ENCODE measurements around the gene TMPRSS2. TPM values are rescaled to one million over a fixed set of nuclear protein-coding genes. Genes with fewer than 3 reads are reported as not detected.

TMPRSS2 gene
- total RNA-seq, 4 donors from 2014 or later: 0.19 to 5.0 (median 0.62) TPM; not detected in 1

DNA sequence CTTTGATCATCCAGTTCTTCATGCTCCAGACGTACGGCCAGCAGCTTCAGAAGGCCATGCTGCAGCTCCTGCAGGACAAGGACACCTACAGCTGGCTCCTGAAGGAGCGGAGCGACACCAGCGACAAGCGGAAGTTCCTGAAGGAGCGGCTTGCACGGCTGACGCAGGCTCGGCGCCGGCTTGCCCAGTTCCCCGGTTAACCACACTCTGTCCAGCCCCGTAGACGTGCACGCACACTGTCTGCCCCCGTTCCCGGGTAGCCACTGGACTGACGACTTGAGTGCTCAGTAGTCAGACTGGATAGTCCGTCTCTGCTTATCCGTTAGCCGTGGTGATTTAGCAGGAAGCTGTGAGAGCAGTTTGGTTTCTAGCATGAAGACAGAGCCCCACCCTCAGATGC is 49.4 kb downstream of the TMPRSS2 start:
- no peak for ATAC-seq
- Histone ChIP-seq H3K4me1 (peaks cover 0 to 3% (median 0%) of the 10 kb centered on the region in 3 donors), H3K9me3 (no peaks in the 10 kb centered on the region), H3K4me3 (no peak overlapping the region), H3K27me3 (no peaks in the 10 kb centered on the region), H3K36me3 (peaks cover 0 to 65% of the 10 kb centered on the region in 2 donors), H3K27ac (no peak overlapping the region)
- 87 to 100% methylated on average over 1 to 13 of the region's 22 CpGs for WGBS, 2 donors (ENCODE audit: low coverage in 1 of 2)
- no peak for TF ChIP-seq EP300 (IDR thresholded peaks at IDR 0.05)
- TF ChIP-seq, protein P1, sequence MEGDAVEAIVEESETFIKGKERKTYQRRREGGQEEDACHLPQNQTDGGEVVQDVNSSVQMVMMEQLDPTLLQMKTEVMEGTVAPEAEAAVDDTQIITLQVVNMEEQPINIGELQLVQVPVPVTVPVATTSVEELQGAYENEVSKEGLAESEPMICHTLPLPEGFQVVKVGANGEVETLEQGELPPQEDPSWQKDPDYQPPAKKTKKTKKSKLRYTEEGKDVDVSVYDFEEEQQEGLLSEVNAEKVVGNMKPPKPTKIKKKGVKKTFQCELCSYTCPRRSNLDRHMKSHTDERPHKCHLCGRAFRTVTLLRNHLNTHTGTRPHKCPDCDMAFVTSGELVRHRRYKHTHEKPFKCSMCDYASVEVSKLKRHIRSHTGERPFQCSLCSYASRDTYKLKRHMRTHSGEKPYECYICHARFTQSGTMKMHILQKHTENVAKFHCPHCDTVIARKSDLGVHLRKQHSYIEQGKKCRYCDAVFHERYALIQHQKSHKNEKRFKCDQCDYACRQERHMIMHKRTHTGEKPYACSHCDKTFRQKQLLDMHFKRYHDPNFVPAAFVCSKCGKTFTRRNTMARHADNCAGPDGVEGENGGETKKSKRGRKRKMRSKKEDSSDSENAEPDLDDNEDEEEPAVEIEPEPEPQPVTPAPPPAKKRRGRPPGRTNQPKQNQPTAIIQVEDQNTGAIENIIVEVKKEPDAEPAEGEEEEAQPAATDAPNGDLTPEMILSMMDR (IDR thresholded peaks at IDR 0.05): no peak
- TF ChIP-seq POLR2AphosphoS5 (IDR thresholded peaks at IDR 0.05): no peak
- TF ChIP-seq POLR2A (IDR thresholded peaks at IDR 0.05): no peak

GRCh38 chr21:41458121-41458520 is 49.8 kb downstream of the TMPRSS2 start:
- H3K27me3 ChIP-seq: no peaks in the 10 kb centered on the region
- H3K4me3 ChIP-seq: no peak overlapping the region
- H3K27ac ChIP-seq: no peak overlapping the region
- TF ChIP-seq POLR2AphosphoS5 (IDR thresholded peaks at IDR 0.05) (no peak), POLR2A (IDR thresholded peaks at IDR 0.05) (no peak), EP300 (IDR thresholded peaks at IDR 0.05) (no peak)
- TF ChIP-seq, protein P1 (IDR thresholded peaks at IDR 0.05): no peak
- peaks cover 0 to 3% (median 0%) of the 10 kb centered on the region in 3 donors for H3K4me1 ChIP-seq
- 86 to 96% methylated on average over 3 to 5 of the region's 6 CpGs for WGBS, 2 donors (ENCODE audit: low coverage in 1 of 2)
- no peak for ATAC-seq
- H3K36me3 ChIP-seq: peaks cover 0 to 69% of the 10 kb centered on the region in 2 donors
- H3K9me3 ChIP-seq: no peaks in the 10 kb centered on the region

GRCh38 chr21:41453761-41454160 is 54.2 kb downstream of the TMPRSS2 start:
- Histone ChIP-seq H3K4me3 (no peak overlapping the region), H3K9me3 (no peaks in the 10 kb centered on the region), H3K27ac (no peak overlapping the region), H3K36me3 (peaks cover 0 to 97% of the 10 kb centered on the region in 2 donors), H3K27me3 (no peaks in the 10 kb centered on the region), H3K4me1 (no peaks in the 10 kb centered on the region)
- ATAC-seq: no peak
- no peak for TF ChIP-seq POLR2AphosphoS5 (IDR thresholded peaks at IDR 0.05)
- TF ChIP-seq, protein P1 (IDR thresholded peaks at IDR 0.05): no peak
- no peak for TF ChIP-seq POLR2A (IDR thresholded peaks at IDR 0.05)
- no peak for TF ChIP-seq EP300 (IDR thresholded peaks at IDR 0.05)
- 42 to 96% methylated on average over 3 of the region's 3 CpGs for WGBS, 2 donors (ENCODE audit: low coverage in 1 of 2)

- TF ChIP-seq POLR2A (IDR thresholded peaks at IDR 0.05) (no peak), POLR2AphosphoS5 (IDR thresholded peaks at IDR 0.05) (no peak), EP300 (IDR thresholded peaks at IDR 0.05) (no peak)
- TF ChIP-seq, protein P1 (IDR thresholded peaks at IDR 0.05): no peak
- peaks cover 0 to 97% of the 10 kb centered on the region in 2 donors for H3K36me3 ChIP-seq
- H3K27me3 ChIP-seq: no peaks in the 10 kb centered on the region
- ATAC-seq: no peak
- WGBS, 2 donors (ENCODE audit: low coverage in 1 of 2): 69 to 91% methylated on average over 2 to 3 of the region's 3 CpGs
- no peaks in the 10 kb centered on the region for H3K4me1 ChIP-seq
- no peak overlapping the region for H3K4me3 ChIP-seq
- no peaks in the 10 kb centered on the region for H3K9me3 ChIP-seq
- H3K27ac ChIP-seq: no peak overlapping the region
Measured at GRCh38 chr21:41453198-41453597, 54.8 kb downstream of the TMPRSS2 start.

All from gastroesophageal sphincter (tissue), 4 donors.